Anterior cingulate cortex (tissue), 58 donors: ENCODE data around the gene TBL1XR1.
A peak's percentile ranks its signal among the peaks of the same experiment; 100 is the strongest.
"Not testable (repeated sequence)": the region's sequence is repeated elsewhere in the genome, so short reads cannot be mapped to it uniquely, and the experiment has no call there.

ENCODE experiments used
- DNase-seq, 58 donors: peaks; one replicate each; lab custom pipeline; 2025; lab: John Stamatoyannopoulos, UW

The TBL1XR1 gene

GRCh38 chr3:177209509-177209908 lies 12.2 kb upstream of the TBL1XR1 start:
- DNase-seq, result no peak

DNA sequence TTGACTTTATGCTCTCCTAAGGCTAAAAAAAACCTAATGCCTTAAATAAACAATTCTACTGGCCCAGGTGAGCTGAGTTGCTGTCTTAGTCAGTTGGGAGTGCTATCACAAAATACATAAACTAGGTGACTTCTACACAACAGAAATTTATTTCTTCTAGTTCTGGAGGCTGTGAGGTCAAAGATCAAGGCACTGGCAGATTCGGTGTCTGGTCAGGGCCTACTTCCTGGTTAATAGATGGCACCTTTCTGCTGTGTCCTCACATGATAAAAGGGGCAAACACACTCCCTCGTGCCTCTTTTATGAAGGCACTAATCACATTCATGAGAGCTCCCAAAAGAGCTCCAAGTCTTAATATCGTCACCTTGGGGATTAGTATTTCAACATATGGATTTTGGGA lies 11.5 kb upstream of the TBL1XR1 start:
- no peak for DNase-seq

- no peak for DNase-seq
Observed at GRCh38 chr3:177208223-177208622, 10.9 kb upstream of the TBL1XR1 start.

- DNase-seq, result no peak
Observed at GRCh38 chr3:177206936-177207335, 9.7 kb upstream of the TBL1XR1 start.

- DNase-seq, result no peak
Observed at GRCh38 chr3:177203689-177204395, 6.6 kb upstream of the TBL1XR1 start.

DNA sequence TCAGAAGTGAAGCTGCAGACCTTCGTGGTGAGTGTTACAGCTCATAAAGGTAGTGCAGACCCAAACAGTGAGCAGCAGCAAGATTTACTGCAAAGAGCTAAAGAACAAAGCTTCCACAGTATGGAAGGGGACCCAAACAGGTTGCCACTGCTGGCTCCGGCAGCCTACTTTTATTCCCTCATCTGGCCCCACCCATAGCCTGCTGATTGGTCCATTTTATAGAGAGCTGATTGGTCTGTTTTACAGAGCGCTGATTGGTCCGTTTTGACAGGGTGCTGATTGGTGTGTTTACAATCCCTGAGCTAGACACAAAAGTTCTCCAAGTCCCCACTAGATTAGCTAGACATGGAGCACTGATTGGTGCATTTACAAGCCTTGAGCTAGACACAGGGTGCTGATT lies 5.7 kb upstream of the TBL1XR1 start:
- DNase-seq, result not testable (repeated sequence)

DNA sequence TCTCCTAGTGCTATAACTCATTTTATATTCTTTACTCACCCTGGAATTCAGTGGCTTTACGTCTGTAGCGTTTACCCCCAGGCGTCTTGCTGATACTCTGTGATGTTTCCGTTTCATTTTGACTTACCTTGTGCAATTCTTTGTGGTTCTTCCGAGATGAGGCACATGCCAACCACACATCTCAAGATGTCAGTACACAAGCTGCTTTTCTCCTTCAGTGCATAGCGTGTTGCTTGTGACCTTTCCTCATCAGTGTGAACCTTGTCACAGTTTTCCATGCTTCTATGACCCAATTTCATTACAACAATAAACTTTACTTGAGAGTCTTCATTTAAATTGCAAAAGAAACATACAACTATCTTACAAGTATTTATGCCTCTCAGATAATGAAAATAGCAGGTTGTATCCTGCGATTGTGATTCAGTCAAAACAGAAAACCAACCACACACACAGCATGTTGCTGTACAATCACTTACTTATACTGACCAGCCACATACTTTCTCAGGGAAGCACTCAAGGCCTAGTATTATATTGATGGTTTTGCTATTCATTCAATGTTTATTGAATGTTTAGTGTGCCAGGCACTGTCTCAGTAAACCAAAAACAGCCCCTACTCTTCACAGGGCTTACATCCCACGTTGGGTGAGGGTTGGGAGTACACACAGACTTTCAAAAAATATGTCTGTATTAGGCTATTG lies 4.6 kb upstream of the TBL1XR1 start:
- no peak for DNase-seq

- DNase-seq, result no peak
Observed at GRCh38 chr3:177199206-177199760, 2.0 kb upstream of the TBL1XR1 start.

GRCh38 chr3:177197727-177198460 lies 612 bp upstream of the TBL1XR1 start:
- peak in 9 of 58 donors; percentile 30 to 74 (median 47) for DNase-seq

- peak in 38 of 58 donors; percentile 5 to 74 (median 44) for DNase-seq
Observed at GRCh38 chr3:177196456-177197040, 734 bp downstream of the TBL1XR1 start.

DNA sequence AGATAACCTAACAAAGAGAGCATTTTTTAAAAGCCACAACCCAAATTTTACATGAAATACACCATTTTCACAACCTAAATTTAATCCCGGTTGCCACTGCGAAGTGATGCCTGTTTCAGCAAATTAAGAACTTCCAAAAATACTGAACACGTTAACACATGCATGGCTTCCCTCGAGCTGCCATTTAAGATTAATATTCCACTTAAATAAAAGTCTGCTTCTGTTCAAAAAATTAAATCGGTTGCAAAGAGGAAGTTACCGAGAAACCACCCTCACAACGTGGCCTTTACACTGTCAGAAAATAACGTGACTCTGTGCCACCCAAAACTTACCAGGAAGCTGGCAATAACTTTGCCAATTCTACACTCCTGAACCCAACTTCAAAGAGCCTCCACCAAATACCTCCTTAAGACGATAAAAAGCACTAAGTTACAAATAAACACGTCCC lies 1.2 kb downstream of the TBL1XR1 start:
- peak in 11 of 58 donors; percentile 11 to 58 (median 50) for DNase-seq

DNA sequence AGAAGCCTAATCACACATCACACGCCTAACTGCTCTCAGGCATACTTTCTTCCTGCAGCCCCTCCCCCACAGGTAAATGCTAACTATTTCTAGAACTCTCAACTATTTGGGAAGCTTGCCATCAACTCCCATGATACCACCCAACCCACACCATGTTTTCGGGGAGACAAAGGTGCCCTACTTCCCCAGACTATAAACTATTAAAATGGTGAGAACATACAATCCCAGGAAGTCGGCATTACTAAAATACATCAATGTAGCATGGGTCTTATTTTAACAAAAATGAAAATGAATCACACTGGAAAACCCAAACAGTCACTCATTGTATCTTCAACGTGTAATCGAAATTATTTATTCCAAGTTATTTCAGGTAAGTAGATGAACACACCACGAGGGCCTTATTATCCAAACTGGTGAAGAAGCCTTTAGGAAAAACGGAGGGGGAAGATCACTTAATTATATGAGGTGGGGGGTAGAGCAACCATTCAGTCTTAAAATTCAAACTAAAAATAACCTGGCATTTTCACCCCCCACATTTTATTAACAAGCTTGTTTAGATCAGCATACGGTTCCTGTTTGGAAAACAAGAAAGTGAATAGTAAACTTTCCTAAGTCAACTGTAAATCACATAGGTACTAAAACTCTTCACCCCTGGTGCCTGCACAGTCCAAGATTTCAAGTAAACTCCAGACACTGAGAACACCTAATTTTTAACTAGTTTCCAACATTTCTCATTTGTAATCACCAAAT lies 1.9 kb downstream of the TBL1XR1 start:
- peak in 1 of 58 donors; percentile 6 for DNase-seq

- no peak for DNase-seq
Observed at GRCh38 chr3:177194299-177194698, 3.0 kb downstream of the TBL1XR1 start.

DNA sequence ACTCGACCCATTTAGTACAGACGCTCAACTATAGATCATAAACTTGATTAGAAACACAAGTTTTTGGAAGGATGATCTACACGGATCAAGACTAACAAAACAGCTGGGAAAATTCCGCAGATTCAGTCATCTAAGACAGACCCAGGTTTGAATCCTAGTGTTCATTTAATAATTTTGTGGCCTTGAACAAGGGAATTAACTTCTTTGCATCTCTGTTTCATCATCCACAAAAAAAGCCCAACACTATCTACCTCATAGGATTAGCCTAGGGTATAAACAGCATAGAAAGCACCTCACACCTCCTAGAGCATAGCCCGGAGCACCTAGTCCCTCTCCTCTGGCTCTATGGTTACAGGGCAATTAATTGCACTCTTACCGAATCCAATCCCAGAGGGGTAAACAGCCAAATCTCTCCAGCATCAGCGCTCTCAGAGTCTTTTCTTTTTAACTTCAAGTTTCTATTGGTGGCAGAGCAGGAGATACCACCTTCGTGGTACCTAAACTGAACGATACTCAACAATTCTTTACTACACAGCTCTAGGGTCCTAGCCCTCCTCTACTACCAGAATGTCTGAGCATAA lies 3.5 kb downstream of the TBL1XR1 start:
- DNase-seq, result no peak

DNA sequence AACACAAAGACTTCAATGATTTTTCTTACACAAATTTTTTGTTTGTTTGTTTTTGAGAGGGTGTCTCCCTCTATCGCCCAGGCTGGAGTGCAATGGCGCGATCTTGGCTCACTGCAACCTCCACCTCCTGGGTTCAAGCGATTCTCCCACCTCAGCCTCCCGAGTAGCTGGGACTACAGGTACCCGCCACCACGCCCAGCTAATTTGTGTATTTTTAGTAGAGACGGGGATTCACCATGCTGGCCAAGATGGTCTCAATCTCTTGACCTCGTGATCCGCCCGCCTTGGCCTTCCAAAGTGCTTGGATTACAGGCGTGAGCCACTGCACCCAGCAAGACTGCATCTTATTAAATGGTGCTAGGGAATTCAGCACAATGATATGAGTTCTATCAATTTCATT lies 4.0 kb downstream of the TBL1XR1 start:
- not testable (repeated sequence) for DNase-seq

GRCh38 chr3:177190756-177191681 lies 6.3 kb downstream of the TBL1XR1 start:
- peak in 1 of 58 donors; percentile 42 for DNase-seq

- not testable (repeated sequence) for DNase-seq
Observed at GRCh38 chr3:177190184-177190583, 7.1 kb downstream of the TBL1XR1 start.

GRCh38 chr3:177188325-177188724 lies 9.0 kb downstream of the TBL1XR1 start:
- not testable (repeated sequence) for DNase-seq
